GM21737 (cell line): Measurements from ENCODE around the gene QPRT.
"Not testable (repeated sequence)": the region's sequence is repeated elsewhere in the genome, so short reads cannot be mapped to it uniquely, and the experiment has no call there.

Experiments
- ATAC-seq: cut with Tn5 transposase; IDR thresholded peaks from one replicate; pipeline ENCODE4 v1.9.1; 2021; ENCODE audit warnings: mild to moderate bottlenecking, moderate library complexity; ENCODE audit not compliant: unreplicated experiment

QPRT gene

GRCh38 chr16:29714396-29714795 lies 35.4 kb downstream of the QPRT start:
- ATAC-seq: no peak

DNA sequence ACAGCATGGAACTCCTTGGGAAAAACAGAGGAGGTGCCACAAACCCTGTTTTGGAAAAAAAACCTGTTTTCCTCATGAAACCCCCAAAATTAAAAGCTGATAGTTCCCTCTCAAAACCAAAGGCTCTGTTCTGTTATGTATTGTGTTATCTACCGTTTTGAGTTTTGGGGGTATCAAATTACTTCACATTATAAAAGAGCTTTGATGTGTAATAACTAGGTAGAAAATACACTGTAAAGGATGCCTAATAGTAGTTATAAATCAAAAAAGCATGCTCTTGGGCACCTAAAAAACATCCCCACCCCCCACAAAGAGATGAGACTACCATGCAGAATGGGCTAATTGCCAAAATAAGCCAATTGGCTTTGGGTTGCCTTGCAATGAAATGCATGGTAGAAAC lies 36.0 kb downstream of the QPRT start:
- no peak for ATAC-seq

DNA sequence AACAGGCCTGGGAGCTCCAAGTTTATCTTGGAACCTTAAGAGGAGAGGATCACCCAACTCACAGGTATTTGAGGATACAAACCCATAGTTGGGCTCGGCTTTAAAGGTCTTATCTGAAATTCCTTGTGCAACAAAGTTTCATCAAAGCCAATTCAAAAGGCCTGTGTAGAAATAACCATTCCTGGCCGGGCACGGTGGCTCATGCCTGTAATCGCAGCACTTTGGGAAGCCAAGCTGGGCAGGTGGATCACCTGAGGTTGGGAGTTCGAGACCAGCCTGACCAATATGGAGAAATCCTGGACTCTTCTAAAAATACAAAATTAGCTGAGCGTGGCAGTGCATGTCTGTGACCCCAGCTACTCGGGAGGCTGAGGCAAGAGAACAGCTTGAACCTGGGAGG lies 38.1 kb downstream of the QPRT start:
- no peak for ATAC-seq

- no peak for ATAC-seq
Measured at GRCh38 chr16:29719063-29719462, 40.1 kb downstream of the QPRT start.

DNA sequence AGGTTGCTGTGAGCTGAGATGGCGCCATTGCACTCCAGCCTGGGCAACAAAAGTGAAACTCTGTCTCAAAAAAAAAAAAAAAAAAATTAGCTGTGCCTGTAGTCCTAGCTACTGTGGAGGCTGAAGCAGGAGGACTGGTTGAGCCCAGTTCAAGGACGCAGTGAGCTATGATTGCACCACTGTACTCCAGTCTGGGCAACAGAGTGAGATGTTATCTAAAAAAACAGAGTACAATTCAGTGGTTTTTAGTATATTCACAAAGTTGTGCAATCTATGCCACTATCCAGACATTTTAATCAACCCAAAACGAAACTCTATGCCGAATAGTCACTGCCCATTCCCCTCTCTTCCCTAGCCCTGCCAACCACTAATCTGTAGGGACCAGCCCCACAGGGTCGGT lies 41.7 kb downstream of the QPRT start:
- ATAC-seq: no peak

DNA sequence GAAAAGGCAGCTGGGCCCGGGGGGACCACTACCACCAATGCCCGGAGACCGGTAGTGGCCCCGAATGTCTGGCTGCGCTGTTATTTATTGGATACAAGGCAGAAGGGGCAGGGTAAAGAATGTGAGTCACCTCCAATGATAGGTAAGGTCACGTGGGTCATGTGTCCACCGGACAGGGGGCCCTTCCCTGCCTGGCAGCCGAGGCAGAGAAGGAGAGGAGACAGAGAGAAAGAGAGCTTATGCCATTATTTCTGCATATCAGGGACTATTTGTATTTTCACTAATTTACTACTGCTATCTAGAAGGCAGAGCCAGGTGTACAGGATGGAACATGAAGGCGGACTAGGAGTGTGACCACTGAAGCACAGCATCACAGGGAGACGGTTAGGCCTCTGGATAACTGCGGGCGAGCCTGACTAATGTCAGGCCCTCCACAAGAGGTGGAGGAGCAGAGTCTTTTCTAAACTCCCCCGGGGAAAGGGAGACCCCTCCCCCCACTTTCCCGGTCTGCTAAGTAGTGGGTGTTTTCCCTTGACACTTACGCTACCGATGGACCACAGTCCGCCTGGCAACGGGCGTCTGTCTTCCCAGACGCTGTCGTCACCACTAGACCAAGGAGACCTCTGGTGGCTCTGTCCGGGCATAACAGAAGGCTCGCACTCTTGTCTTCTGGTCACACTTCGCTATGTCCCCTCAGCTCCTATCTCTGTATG lies 42.3 kb downstream of the QPRT start:
- ATAC-seq: not testable (repeated sequence)

DNA sequence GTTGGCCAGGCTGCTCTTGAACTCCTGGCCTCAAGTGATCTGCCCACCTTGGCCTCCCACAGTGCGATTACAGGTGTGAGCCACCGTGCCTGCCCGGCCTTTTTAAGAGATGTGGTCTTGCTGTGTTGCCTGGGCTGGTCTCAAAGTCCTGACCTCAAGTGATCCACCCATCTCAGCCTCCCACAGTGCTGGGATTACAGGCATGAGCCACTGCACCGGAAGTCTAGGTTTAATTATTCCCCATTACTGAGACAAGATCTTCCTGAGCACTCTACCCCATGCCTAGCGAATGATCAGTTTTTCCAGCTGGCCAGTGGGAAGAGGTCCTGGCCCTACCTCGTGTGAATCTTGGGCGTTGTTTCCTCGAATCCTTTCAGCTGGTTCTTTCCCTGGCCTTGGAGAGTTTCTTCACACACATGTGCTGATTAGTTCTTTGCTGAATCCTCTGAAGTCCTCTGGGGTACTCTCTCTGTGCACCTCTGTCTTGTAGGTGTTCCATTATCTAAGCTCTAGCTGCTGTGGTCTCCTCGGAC lies 47.9 kb downstream of the QPRT start:
- ATAC-seq: no peak

GRCh38 chr16:29727452-29727851 lies 48.5 kb downstream of the QPRT start:
- no peak for ATAC-seq

GRCh38 chr16:29729116-29729521 lies 50.1 kb downstream of the QPRT start:
- ATAC-seq: no peak

DNA sequence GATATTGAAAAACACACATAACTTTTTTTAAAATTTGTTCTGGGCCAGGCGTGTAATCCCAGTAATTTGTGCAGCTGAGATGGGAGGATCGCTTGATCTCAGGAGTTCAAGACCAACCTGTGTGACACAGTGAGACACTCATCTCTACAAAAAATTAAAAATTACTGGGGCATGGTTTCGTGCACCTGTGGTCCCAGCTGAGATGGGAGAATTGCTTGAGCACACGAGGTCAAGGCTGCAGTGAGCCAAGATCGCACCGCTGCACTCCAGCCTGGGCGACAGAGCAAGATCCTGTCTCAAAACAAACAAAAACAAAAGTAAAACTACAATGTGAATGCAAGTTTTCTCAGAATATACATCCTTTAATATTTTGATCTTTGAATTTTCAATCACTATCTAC lies 51.7 kb downstream of the QPRT start:
- ATAC-seq: no peak

DNA sequence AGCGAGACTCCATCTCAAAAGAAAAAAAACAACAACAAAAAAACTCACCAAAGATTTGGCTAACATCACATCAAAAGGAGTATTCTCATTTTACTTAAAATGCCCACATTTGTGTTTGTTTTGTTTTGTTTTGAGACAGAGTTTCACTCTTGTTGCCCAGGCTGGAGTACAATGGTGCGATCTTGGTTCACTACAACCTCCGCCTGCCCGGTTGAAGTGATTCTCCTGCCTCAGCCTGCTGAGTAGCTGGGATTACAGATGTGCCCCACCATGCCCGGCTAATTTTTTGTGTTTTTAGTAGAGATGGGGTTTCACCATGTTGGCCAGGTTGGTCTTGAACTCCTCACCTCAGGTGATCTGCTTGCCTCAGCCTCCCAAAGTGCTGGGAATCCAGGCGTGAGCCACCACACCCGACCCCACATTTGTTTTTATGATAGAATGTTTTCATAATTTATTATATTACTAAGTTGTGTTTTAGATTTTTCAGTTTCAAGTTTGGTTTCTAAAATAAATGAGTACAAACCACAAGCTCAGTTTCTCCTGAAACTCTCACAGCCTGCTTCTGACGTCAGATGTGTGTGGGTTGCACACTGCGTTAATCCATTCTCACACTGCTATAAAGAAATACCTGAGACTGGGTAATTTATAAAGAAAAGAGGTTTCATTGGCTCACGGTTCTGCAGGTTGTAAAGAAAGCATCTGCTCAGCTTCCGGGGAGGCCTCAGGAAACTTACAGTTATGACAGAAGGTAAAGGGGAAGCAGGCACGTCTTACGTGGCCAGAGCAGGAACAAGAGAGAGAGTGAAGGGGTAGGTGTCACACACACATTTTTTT lies 53.0 kb downstream of the QPRT start:
- ATAC-seq: peak; percentile 63

DNA sequence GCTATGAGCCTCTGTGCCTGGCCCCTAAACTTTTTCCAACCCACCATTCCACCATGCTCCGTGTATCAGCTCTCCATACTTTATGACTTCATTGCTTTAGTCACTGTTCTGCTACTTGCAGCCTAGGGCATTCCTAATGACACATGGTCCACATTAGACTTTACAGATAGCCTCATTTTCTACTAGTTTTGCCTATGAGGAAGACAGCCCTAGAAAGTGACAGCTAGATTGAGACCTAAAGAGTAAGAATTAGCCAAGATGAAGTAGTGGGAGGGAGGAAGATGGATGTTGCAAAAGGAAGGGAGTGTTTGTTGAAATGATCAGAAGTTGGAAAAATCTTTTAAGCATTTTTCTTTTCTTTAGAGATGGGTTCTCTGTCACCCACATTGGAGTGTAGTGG lies 55.8 kb downstream of the QPRT start:
- ATAC-seq: no peak

DNA sequence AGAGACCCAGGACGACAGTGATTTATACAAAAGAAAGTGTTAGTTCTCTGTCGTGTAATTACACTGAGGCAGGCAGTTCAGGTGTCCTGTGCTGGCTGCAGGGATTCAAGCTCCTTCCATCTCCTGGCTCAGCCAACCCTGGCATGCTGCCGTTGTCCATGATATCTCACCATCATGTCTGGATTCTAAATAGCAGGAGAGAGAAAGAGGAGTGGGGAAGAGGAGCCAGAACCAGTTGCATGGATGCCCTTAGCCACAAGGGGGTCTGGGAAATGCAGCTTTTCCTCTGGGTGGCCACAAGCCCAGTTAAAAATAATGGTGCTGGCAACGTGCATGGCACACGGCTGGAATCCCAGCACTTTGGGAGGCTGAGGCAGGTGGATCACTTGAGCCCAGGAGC lies 57.1 kb downstream of the QPRT start:
- no peak for ATAC-seq

DNA sequence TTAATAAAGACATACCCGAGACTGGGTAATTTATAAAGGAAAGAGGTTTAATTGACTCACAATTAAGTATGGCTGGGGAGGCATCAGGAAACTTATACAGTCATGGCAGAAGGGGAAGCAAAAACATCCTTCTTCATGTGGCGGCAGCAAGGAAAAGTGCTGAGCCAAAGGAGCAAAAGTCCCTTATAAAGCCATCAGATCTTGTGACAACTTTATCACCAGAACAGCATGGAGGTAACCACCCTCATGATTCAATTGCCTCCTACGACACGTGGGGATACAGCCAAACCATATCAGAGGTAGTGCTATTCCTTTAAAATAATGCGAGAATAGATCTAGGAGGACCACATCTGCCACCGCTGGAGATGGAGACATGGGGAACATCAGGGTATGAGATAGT lies 57.8 kb downstream of the QPRT start:
- no peak for ATAC-seq

GRCh38 chr16:29737713-29738112 lies 58.7 kb downstream of the QPRT start:
- ATAC-seq: no peak

- no peak for ATAC-seq
Measured at GRCh38 chr16:29738514-29738913, 59.5 kb downstream of the QPRT start.

- not testable (repeated sequence) for ATAC-seq
Measured at GRCh38 chr16:29739927-29740629, 61.1 kb downstream of the QPRT start.

DNA sequence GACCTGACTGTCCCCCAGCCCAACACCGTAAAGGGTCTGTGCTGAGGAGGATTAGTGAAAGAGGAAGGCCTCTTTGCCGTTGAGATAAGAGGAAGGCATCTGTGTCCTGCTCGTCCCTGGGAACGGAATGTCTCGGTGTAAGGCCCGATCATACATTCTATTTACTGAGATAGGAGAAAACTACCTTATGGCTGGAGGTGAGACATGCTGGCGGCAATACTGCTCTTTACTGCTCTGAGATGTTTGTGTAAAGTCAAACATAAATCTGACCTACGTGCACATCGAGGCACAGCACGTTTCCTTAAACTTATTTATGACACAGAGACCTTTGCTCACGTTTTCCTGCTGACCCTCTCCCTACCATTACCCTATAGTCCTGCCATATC lies 61.6 kb downstream of the QPRT start:
- not testable (repeated sequence) for ATAC-seq

- ATAC-seq: no peak
Measured at GRCh38 chr16:29742683-29743275, 63.8 kb downstream of the QPRT start.

DNA sequence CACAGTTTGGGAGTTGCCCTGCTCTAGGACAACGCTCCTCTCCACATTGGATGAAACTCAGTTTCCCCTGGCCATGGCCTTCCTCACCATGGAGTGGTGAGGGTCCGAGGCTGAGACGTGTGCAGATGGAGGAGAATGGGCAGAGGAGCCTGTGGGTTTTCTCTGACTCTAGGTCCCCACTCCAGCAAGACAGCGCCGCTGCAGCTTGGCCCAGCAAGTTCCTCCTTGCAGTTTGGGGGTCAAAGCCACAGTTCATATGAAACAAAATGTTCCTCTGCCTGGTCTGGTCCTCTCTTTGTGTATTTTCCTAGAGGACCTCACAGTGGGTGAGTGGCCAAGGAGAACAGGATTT lies 64.5 kb downstream of the QPRT start:
- no peak for ATAC-seq

GRCh38 chr16:29743827-29744531 lies 65.0 kb downstream of the QPRT start:
- no peak for ATAC-seq
